Fibroblast of lung (primary cell): ENCODE data around the gene PRDM11. TPM values are rescaled to one million over a fixed set of nuclear protein-coding genes. Genes with fewer than 3 reads are reported as not detected.
A peak's percentile ranks its signal among the peaks of the same experiment; 100 is the strongest.

Experiments used
- DNase-seq, 2 donors: peaks; one replicate each; pipeline versions ENCODE4 v3.0.0 to v3.0.0-alpha.2; 2010; ENCODE audit warnings: low read depth in 2 of 2
- H2AFZ ChIP-seq: 2 replicates; pipeline ENCODE4 v1.5.1; 2012; ENCODE audit warnings: low read length, control low read depth, inconsistent platforms
- H3K27ac ChIP-seq: 2 replicates; pipeline ENCODE4 v1.5.1; 2011; ENCODE audit warnings: low read length, control low read depth; ENCODE audit not compliant: insufficient read depth
- H3K27me3 ChIP-seq: 2 replicates; pipeline ENCODE4 v1.5.1; 2011; ENCODE audit warnings: mild to moderate bottlenecking, low read length; ENCODE audit not compliant: control insufficient read depth, insufficient read depth
- H3K36me3 ChIP-seq: 2 replicates; pipeline ENCODE4 v1.5.1; 2011; ENCODE audit warnings: low read length; ENCODE audit not compliant: control insufficient read depth, insufficient read depth
- H3K4me1 ChIP-seq: 2 replicates; pipeline ENCODE4 v1.5.1; 2011; ENCODE audit warnings: low read length; ENCODE audit not compliant: control insufficient read depth, insufficient read depth; ENCODE audit errors: extremely low read depth
- H3K4me2 ChIP-seq: 2 replicates; pipeline ENCODE4 v1.5.1; 2011; ENCODE audit warnings: low read length, control low read depth; ENCODE audit not compliant: insufficient read depth; ENCODE audit errors: extremely low read depth
- H3K4me3 ChIP-seq, 4 experiments: fragments of 200-600 bp in 1 of 4; sonication (generic) in 1 of 4; replicated peaks in 1 of 4; 2 replicates each; pipeline ENCODE4 v1.5.1; 2011 to 2016; ENCODE audit warnings: low read length in 4 of 4, low read depth in 3 of 4, mild to moderate bottlenecking in 3 of 4, control low read depth in 2 of 4, inconsistent platforms in 1 of 4, mixed read lengths in 1 of 4; ENCODE audit not compliant: insufficient read depth in 1 of 4; ENCODE audit errors: control extremely low read depth in 1 of 4
- H3K79me2 ChIP-seq: 2 replicates; pipeline ENCODE4 v1.5.1; 2012; ENCODE audit warnings: mild to moderate bottlenecking, low read length, inconsistent platforms; ENCODE audit not compliant: control insufficient read depth, insufficient read depth
- H3K9ac ChIP-seq: 2 replicates; pipeline ENCODE4 v1.5.1; 2011; ENCODE audit warnings: mild to moderate bottlenecking, low read length, control low read depth; ENCODE audit not compliant: insufficient read depth
- H3K9me3 ChIP-seq: 2 replicates; pipeline ENCODE4 v1.5.1; 2012; ENCODE audit warnings: low read depth, low read length; ENCODE audit not compliant: control insufficient read depth, insufficient read depth
- H4K20me1 ChIP-seq: 2 replicates; pipeline ENCODE4 v1.5.1; 2011; ENCODE audit warnings: low read length; ENCODE audit not compliant: control insufficient read depth, insufficient read depth; ENCODE audit errors: extremely low read depth
- CTCF ChIP-seq, 2 donors: IDR thresholded peaks in 1 of 2; conservative IDR thresholded peaks in 1 of 2; 1 replicate in 1 of 2; 2 replicates in 1 of 2; pipeline ENCODE4 v1.5.1; 2011 to 2012; ENCODE audit warnings: low read length in 2 of 2, control low read depth in 1 of 2, inconsistent platforms in 1 of 2, low read depth in 1 of 2, mild to moderate bottlenecking in 1 of 2
- EZH2 ChIP-seq: IDR thresholded peaks from 2 replicates; pipeline ENCODE4 v1.5.1; 2012; ENCODE audit warnings: low read length, control low read depth, mild to moderate bottlenecking; ENCODE audit errors: missing control alignments
- polyA plus RNA-seq, 2 donors: library from polyadenylated mRNA; depleted of rRNA in 1 of 2; stranded (reverse) in 1 of 2; unstranded in 1 of 2; fragments of >200 nt; gene quantifications; 2 replicates each; pipeline ENCODE4 v1.2.1, GENCODE V29; 2011 to 2012; ENCODE audit warnings: missing spikeins in 1 of 2
- total RNA-seq: library from RNA; depleted of rRNA; stranded (reverse); fragments of >200 nt; gene quantifications from 2 replicates; pipeline ENCODE4 v1.2.1, GENCODE V29; 2014

PRDM11 gene
- total and polyA plus RNA-seq, 2 donors (not counting 1 experiment from before 2014, with no cell fraction given) = 3.1 to 4.0 TPM

- Histone ChIP-seq H3K9ac (no peak overlapping the region), H3K4me1 (no peaks in the 10 kb centered on the region), H3K79me2 (no peaks in the 10 kb centered on the region), H4K20me1 (no peaks in the 10 kb centered on the region), H2AFZ (no peak overlapping the region), H3K27me3 (peaks cover 6% of the 10 kb centered on the region), H3K4me2 (no peak overlapping the region), H3K36me3 (no peaks in the 10 kb centered on the region), H3K9me3 (no peaks in the 10 kb centered on the region), H3K27ac (no peak overlapping the region), H3K4me3 (no peak overlapping the region)
- no peak for TF ChIP-seq EZH2
- no peak for TF ChIP-seq CTCF (conservative IDR thresholded peaks at IDR 0.05 in 1 of 2, IDR thresholded peaks at IDR 0.05 in 1 of 2; ENCODE audit: low read depth in 1 of 2, low read length in 2 of 2)
- DNase-seq = no peak
These were observed 16.8 kb downstream of the PRDM11 start for GRCh38 chr11:45162916-45163879.

GRCh38 chr11:45163956-45164575 is 17.6 kb downstream of the PRDM11 start:
- no peak overlapping the region for H3K4me2 ChIP-seq

More at GRCh38 chr11:45163956-45164575, 17.6 kb downstream of the PRDM11 start:
- Histone ChIP-seq H3K36me3 (no peaks in the 10 kb centered on the region), H3K4me3 (no peak overlapping the region), H4K20me1 (no peaks in the 10 kb centered on the region), H2AFZ (no peak overlapping the region), H3K4me1 (no peaks in the 10 kb centered on the region), H3K9ac (no peak overlapping the region), H3K27ac (no peak overlapping the region), H3K9me3 (no peaks in the 10 kb centered on the region), H3K27me3 (peaks cover 6% of the 10 kb centered on the region), H3K79me2 (no peaks in the 10 kb centered on the region)
- DNase-seq = peak in 1 of 2 donors; percentile 60
- no peak for TF ChIP-seq CTCF (conservative IDR thresholded peaks at IDR 0.05 in 1 of 2, IDR thresholded peaks at IDR 0.05 in 1 of 2; ENCODE audit: low read depth in 1 of 2, low read length in 2 of 2)
- no peak for TF ChIP-seq EZH2
